Measurements from ENCODE around the gene ZG16B. TPM values are rescaled to one million over a fixed set of nuclear protein-coding genes. Genes with fewer than 3 reads are reported as not detected.

ZG16B gene
- total and polyA plus RNA-seq, 12 donors: 0.35 to 119 (median 0.81) TPM; not detected in 3

DNA sequence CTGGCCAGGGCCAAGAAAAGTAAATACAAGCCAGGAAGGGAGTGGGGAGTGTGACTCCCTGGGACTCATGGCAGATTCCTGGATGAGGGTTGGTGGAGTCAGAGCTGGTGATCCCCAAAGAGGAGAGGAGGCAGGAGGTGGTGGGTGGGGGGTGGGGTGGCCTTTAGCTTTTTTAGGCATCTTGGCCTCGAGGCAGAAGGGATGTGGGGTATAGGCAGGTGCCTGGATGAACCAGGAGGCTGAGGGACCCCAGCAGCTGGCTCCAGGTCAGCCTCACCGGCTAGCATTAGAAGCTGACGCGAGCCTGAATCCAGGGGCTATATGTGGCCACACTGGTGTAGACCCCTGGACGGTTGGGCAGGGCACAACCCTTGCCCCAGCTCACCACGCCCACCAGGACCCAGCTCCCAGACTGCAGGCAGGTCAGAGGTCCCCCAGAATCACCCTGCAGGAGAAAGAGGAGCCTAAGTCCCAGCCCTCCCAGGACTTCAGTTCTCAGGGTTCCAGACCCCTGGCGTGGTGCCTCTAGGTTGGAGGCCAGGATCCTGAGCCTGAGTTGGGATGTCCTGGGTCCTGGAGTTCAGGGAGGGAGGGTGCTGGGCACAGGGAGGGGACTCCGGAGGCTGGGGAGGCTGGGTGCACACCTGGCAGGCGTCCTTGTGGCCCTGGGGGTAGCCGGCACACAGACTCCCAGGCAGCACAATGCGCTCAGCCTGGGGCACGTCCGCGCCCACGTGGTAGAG, 45.6 kb upstream of the ZG16B start:
- Histone ChIP-seq H3K27me3 (peaks cover 22% of the 10 kb centered on the region), H3K4me3 (peak overlapping the region in 1 of 4 donors; percentile 33), H3K4me1 (replicated peaks in 1 of 2) (no peaks in the 10 kb centered on the region), H3K9me3 (replicated peaks in 1 of 3) (no peaks in the 10 kb centered on the region), H3K27ac (no peak overlapping the region), H3K36me3 (replicated peaks in 1 of 2) (no peaks in the 10 kb centered on the region)
- WGBS, 4 donors: 54 to 84% (median 60%) methylated on average over 3 to 15 of the region's 15 CpGs
- intact Hi-C loops (cut with DNase I): no loop called here
- TF ChIP-seq POLR2A (IDR thresholded peaks at IDR 0.05) (no peak), CTCF (IDR thresholded peaks at IDR 0.05) (no peak)
- DNase-seq: peak in 2 of 7 donors; percentile 17 to 48

- intact Hi-C loops (cut with DNase I): no loop called here
- peak in 4 of 7 donors; percentile 8 to 40 (median 15) for DNase-seq
Measured at GRCh38 chr16:2785101-2785991, 44.8 kb upstream of the ZG16B start.

GRCh38 chr16:2786061-2786825, 43.9 kb upstream of the ZG16B start:
- Histone ChIP-seq H3K4me3 (no peak overlapping the region), H3K36me3 (replicated peaks in 1 of 2) (no peaks in the 10 kb centered on the region), H3K27ac (no peak overlapping the region), H3K9me3 (replicated peaks in 1 of 3) (no peaks in the 10 kb centered on the region), H3K27me3 (peaks cover 22% of the 10 kb centered on the region), H3K4me1 (replicated peaks in 1 of 2) (no peaks in the 10 kb centered on the region)
- TF ChIP-seq POLR2A (IDR thresholded peaks at IDR 0.05): no peak
- WGBS, 4 donors: 43 to 56% (median 53%) methylated on average over 13 to 15 of the region's 15 CpGs
- DNase-seq: no peak
- intact Hi-C loops (cut with DNase I): no loop called here

More at GRCh38 chr16:2785101-2785991, 44.8 kb upstream of the ZG16B start:
- Histone ChIP-seq H3K4me1 (replicated peaks in 1 of 2) (no peaks in the 10 kb centered on the region), H3K27me3 (peaks cover 22% of the 10 kb centered on the region), H3K27ac (no peak overlapping the region), H3K4me3 (peak overlapping the region in 1 of 4 donors; percentile 33), H3K9me3 (replicated peaks in 1 of 3) (no peaks in the 10 kb centered on the region), H3K36me3 (replicated peaks in 1 of 2) (no peaks in the 10 kb centered on the region)
- no peak for TF ChIP-seq CTCF (IDR thresholded peaks at IDR 0.05)
- TF ChIP-seq POLR2A (IDR thresholded peaks at IDR 0.05): no peak
- WGBS, 4 donors: 14 to 60% (median 20%) methylated on average over 2 to 79 of the region's 79 CpGs

DNA sequence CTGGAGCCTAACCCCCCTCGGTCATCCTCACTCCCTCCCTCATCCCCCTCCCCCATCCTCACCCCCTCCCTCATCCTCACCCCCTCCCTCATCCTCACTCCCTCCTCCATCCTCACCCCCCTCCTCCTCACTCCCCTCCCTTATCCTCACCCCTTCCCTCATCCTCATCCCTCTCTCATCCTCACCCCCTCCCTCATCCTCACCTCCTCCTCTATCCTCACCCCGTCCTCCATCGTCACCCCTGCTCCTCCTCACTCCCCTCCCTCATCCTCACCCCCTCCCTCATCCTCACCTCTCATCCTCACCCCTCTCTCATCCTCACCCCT, 43.3 kb upstream of the ZG16B start:
- TF ChIP-seq CTCF (IDR thresholded peaks at IDR 0.05) (no peak), POLR2A (IDR thresholded peaks at IDR 0.05) (no peak)
- Histone ChIP-seq H3K36me3 (replicated peaks in 1 of 2) (no peaks in the 10 kb centered on the region), H3K9me3 (replicated peaks in 1 of 3) (no peaks in the 10 kb centered on the region), H3K4me1 (replicated peaks in 1 of 2) (no peaks in the 10 kb centered on the region), H3K27me3 (peaks cover 22% of the 10 kb centered on the region), H3K27ac (no peak overlapping the region), H3K4me3 (no peak overlapping the region)
- WGBS, 4 donors: 57 to 68% (median 64%) methylated on average over 2 to 3 of the region's 3 CpGs
- intact Hi-C loops (cut with DNase I): no loop called here
- no peak for DNase-seq
